Stimulated activated CD4-positive, alpha-beta T cell treated with anti-CD3 and anti-CD28 coated beads, Interleukin-12 subunit alpha, Interleukin-12 subunit beta, amount 100 ng/mL, for 48 hours (primary cell): ENCODE measurements around the gene PID1.

Experiments
- DNase-seq, 3 donors: peaks; one replicate each; pipeline ENCODE4 v3.0.0-alpha.2; 2020; ENCODE audit warnings: low read depth in 2 of 3, low spot score in 1 of 3

Gene PID1

GRCh38 chr2:229261599-229261998 lies 9.5 kb downstream of the PID1 start:
- no peak for DNase-seq

DNA sequence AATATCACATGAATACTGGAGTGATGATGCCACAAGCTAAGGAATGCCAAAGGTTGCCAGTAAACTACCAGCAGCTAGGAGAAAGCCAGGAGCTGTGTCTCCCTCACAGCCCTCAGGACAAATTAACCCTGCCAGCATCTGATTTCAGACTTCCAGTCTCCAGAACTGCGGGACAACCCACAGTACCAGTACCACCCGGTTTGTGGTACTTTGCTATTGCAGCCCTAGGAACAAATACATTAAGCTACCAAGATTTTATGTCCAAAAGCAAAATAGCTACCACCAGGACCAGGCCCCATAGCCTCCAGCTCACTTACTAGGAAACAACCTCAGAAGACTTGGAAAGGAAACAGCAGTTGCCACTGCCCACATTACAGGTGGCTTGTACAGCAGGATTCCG lies 10.0 kb downstream of the PID1 start:
- DNase-seq, result no peak

DNA sequence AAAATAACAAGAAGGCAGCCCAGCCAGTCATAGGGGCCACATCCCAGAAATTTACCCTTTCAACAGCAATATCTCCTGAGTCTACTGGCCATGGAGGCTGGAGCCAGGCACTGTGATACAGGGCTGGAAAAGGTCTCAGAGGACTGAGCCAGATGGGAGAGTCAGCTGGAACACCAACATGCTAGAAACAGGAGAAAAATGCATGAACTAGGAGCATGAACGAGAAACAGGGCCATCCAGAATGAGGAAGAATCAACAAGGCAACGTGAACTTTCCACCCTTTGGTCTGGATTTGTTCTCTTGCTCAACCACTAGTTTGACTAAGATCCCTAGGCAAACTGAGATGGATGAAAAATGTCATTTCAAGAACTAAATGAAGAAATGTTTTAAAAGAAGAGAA lies 13.1 kb downstream of the PID1 start:
- DNase-seq, result no peak

- no peak for DNase-seq
These were observed 14.7 kb downstream of the PID1 start for GRCh38 chr2:229256376-229256775.

GRCh38 chr2:229254206-229254605 lies 16.9 kb downstream of the PID1 start:
- no peak for DNase-seq

DNA sequence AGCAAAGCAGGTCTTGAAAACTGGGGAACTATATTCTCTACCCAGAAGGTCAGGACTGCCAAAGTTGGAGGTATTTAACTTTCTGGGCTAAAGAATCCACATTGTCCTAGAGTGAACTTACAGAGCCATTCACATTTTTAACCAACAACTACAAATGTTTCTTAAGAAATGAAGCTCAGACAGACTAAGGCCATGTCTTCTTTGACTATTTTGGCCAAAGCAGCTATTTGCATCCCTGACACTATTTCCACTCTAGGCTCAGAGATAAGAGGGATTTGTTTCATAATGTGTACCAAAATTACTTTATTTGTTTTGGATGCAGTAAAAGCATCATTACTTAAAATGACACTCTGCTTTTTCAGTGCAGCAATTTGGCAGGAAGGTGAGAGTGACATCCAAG lies 18.1 kb downstream of the PID1 start:
- no peak for DNase-seq

GRCh38 chr2:229252280-229252679 lies 18.8 kb downstream of the PID1 start:
- DNase-seq, result no peak

- no peak for DNase-seq
These were observed 21.6 kb downstream of the PID1 start for GRCh38 chr2:229249536-229249935.

DNA sequence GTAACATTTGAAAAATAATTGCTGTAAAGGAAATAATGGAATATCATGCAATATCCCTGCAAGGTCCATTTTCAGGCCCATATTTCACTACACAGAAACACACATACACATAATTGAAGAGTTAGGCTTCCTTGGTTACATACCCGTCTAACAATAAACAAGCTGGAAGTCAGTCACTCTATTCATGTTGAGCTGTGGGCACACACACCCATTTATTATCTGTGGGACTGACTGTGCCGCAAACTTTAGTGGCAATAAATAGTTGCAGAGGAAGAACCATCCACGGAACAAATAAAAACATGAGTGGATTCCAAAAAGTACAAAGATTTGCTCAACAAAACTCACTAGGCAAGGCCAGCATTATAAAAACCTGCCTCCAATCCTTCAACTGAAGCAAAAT lies 24.8 kb downstream of the PID1 start:
- no peak for DNase-seq

DNA sequence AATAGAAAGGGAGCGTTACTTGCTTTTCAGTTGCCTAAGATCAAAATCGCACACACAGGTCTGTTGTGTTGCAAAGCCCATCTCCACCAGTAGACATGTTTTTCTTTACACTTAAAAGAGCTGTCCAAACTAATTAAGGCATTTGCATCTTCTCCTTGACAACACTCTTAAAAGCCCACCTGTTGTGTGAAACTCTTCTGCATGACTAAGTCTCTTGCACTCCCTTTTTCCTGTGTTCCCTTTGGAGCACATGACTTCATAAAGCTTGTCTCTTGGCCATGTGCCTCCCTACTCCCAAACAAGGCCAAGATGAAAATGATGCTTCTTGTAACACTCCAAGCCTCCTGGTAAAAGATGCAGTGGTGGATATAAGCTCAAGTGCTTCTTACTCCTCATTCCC lies 26.1 kb downstream of the PID1 start:
- no peak for DNase-seq

DNA sequence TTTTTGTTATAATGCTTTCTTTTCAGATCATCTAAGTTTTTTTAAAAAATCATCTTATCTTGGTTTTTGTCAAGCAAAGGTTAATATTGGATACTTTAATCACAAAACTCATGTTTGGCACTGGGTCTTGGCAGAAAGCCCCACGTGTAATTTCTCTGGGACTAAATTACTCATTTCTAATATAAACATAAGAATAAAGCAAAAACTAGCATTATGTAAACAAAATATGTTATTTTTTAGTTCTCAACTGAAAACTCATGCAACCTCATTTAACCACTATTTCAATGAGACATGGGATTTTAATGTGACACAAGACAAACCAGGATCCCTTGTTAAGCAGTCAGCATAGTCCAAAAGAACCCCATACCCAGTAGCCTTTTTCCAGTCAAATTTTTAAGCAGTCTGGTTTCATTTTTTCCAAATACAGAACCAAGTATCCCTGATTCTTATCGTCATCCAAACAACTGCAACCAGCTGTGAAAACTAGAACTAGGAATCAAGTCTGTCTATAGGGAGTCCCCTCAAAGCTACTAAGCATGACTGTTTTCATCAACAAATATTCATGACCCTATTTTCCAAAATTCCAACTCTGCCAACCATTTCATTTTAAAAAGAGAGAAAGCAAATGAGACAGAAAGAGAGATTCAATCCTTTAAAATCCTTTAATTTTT lies 27.1 kb downstream of the PID1 start:
- no peak for DNase-seq

- DNase-seq, result no peak
These were observed 30.0 kb downstream of the PID1 start for GRCh38 chr2:229240984-229241491.

DNA sequence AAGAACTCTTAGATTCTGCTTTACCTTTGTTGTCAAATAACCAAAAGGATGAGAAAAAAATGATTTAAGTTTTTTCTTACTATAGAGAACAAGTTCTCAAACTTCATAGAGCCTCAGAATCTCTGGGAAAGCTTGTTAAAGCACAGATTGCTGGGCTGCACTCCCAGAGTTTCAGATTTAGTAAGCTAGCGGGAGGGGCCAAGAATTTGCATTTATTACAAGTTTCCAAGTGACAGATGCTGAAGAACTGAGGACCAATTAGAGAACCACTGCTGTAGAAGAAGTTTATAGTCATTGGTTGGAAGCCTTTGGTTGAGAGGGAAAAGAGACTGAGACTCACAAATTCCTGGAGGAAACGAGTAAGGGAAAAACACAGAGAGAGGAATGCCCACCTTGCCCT lies 32.1 kb downstream of the PID1 start:
- DNase-seq, result no peak

DNA sequence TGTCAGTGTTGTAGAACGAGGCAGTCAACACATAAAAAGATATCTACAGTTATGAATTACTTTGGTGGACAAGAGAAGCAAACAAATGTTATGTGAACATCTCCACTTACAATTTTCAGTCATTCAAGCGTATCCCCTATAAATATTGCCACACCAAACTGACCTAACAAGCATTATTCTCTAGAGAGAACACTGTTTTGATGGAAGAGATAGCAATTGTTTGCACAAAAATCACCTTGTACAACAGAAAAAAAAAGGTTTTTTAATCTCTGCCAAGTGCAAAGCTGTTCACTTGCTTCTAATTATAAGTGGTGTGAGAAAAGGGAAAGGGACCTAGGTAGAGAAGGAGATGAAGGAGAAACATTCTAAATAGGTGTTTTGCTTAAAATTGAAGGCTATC lies 33.8 kb downstream of the PID1 start:
- no peak for DNase-seq

DNA sequence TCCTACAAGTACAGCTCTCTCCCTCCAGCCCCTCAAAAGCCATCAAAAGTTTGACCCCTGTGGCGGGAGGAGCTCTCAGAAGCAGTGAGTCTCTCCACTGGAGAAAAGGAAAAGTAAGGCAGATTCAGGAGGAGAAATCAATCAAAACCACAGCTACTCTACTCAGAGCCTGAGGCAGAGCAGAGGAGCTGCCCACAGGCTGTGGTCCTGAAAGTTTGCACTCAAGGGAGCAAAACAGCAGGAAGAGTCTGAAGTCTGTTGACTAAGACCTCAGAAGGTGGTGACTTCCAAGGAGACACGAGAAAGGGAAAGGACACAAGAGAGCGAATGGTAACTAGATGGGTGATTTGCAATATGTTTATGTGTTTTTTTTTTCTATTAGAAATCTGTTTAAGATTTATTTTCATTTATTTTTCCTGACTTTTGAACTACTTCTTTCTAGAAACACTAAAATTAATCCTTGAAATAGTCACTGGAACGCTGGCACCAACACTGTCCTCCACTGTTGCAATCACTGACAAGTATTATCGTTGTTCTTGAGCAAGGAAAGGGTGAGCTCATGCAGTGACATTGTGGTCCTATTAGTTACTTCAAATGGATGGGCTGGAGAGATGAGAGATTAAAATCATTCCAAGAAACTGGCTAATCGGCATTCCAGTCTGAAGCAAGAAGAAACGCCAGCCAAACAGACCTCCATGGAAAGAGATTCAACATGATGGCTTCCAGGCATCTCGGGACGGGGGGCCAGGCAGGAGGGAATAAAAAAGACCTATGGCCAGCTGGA lies 35.8 kb downstream of the PID1 start:
- DNase-seq, result no peak

DNA sequence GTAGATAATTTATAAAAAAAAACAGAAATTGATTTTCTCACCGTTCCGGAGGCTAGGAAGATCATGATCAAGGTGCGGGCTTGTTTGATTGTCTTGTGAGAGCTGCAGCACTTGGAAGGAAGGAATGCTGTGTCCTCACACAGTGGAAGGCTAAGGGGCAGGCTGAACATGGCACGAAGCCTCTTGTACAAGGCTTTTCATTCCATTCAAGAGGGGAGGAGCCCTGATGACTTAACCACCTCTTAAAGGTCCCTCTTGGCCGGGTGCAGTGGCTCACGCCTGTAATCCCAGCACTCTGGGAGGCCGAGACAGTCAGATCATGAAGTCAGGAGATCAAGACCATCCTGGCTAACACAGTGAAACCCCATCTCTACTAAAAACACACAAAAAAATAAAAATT lies 39.2 kb downstream of the PID1 start:
- DNase-seq, result no peak

DNA sequence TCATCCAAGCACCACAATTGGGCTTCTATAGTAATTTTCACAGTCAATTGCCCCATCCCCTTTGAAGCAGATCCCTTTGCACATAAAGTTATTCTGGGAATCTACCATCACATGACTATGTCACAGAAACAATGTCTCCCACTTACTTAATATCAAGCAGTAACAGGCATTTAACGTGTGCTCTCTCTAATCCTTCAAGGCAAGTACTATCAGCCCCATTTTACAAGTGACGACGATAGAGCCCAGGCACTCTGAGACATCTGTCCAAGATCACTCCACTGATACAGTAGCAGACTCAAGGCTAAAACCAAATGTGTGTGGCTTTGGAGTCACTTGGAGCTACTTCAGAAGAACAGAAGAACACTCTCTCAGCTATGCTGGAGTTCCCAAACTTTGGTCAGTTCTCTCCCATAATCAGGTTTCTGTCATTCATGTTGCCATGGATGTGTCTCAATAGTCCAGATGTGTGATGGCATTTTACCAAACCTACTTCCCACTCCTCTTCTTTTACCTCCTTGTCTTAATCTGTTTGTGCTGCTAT lies 39.7 kb downstream of the PID1 start:
- DNase-seq, result no peak

GRCh38 chr2:229230911-229231310 lies 40.2 kb downstream of the PID1 start:
- DNase-seq, result no peak

GRCh38 chr2:229230256-229230655 lies 40.8 kb downstream of the PID1 start:
- DNase-seq, result no peak

DNA sequence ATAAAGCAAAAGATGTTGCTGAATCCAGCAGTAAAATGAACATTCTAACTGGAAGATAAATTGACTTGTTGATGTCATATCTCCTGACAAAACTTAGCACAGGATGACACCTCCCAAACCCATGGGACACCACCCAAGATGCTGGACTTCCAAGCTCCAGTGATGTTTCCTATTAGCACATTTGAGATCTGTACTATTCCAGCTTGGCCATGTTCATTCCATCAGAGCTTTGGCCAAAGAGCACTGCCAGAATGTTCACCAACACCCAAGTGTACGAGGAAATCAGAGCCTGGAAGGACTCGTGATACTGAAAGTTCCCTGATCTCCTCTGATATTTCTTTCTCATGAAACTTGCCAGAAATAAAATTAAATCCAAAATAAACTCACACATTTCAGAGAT lies 44.7 kb downstream of the PID1 start:
- no peak for DNase-seq

DNA sequence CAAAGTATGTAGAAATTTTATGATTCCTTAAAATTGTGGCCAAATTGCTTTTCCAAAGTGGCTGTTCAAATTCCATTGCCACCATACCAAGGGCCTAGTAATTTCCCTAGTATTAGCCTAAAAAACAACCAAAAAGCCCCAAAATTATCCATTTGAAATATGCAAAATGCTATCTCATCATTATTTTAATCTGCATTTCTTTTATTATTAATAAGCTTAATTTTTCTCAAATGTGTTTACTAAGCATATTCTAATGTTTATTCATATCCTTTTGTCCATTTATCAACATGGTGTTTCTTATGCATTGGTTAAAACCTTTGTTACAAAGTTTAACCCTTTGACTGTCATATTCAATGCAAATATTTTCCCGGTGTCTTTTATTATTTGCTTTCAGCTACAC lies 48.0 kb downstream of the PID1 start:
- no peak for DNase-seq

DNA sequence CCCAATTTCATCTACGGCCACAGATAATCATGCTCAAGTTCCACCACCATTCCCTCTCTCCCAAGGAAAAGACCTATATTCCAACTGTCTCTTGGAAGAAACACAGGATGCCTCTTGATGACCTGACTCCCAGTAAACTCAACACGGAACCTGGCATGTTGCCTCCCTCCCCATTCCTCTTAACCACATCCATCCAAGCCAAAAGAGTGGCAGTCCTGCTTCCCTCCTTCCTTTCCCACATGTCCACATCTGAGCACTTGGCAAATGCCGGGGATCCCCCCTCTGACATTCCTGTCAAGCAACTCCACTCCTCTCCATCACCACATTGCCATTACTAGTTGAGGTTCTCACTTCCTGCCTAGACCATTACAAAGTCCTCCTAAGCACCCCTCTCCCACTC lies 49.4 kb downstream of the PID1 start:
- DNase-seq, result no peak
